GM12892 (cell line): ENCODE results near the gene DOCK2.
A peak's percentile ranks its signal among the peaks of the same experiment; 100 is the strongest.
"Not testable (repeated sequence)": the region's sequence is repeated elsewhere in the genome, so short reads cannot be mapped to it uniquely, and the experiment has no call there.

Experiments
- DNase-seq: peaks from one replicate; pipeline ENCODE4 v3.0.0; 2011; ENCODE audit not compliant: insufficient read length
- FAIRE-seq: peaks from 2 replicates; lab custom pipeline; 2011; peaks lifted over from hg19 to GRCh38; lab: Jason Lieb, UNC
- POLR2A ChIP-seq: IDR thresholded peaks from 2 replicates; pipeline ENCODE4 v1.6.1; 2011; ENCODE audit warnings: low read depth, low read length, control low read depth
- POLR2AphosphoS5 ChIP-seq: IDR thresholded peaks from 2 replicates; pipeline ENCODE4 v1.6.1; 2011; ENCODE audit warnings: low read depth, low read length, control low read depth
- TAF1 ChIP-seq: IDR thresholded peaks from 2 replicates; pipeline ENCODE4 v1.6.1; 2011; ENCODE audit warnings: low read depth, mild to moderate bottlenecking, control low read depth, low read length, borderline replicate concordance

The DOCK2 gene

GRCh38 chr5:169805937-169806700 is 169.0 kb downstream of the DOCK2 start:
- DNase-seq (peak; percentile 15), FAIRE-seq (peak; percentile 30)
- TF ChIP-seq POLR2AphosphoS5 (no peak), POLR2A (no peak; the same call in 1 of the 2 replicates), TAF1 (no peak)

- FAIRE-seq (no peak), DNase-seq (no peak)
Observed at GRCh38 chr5:169808118-169808581, 171.1 kb downstream of the DOCK2 start.

GRCh38 chr5:169808880-169809279 is 171.8 kb downstream of the DOCK2 start:
- not testable (repeated sequence) for FAIRE-seq, DNase-seq

More at GRCh38 chr5:169808118-169808581, 171.1 kb downstream of the DOCK2 start:
- TF ChIP-seq TAF1 (no peak), POLR2AphosphoS5 (no peak), POLR2A (no peak)

GRCh38 chr5:169809281-169809680 is 172.2 kb downstream of the DOCK2 start:
- FAIRE-seq: no peak

GRCh38 chr5:169810524-169810923 is 173.4 kb downstream of the DOCK2 start:
- TF ChIP-seq POLR2AphosphoS5 (no peak), POLR2A (no peak), TAF1 (no peak)
- FAIRE-seq: no peak

More at GRCh38 chr5:169809281-169809680, 172.2 kb downstream of the DOCK2 start:
- no peak for DNase-seq
- TF ChIP-seq POLR2AphosphoS5 (no peak), TAF1 (no peak), POLR2A (no peak)

GRCh38 chr5:169811023-169811422 is 173.9 kb downstream of the DOCK2 start:
- no peak for DNase-seq
- TF ChIP-seq POLR2A: no peak
- no peak for TF ChIP-seq POLR2AphosphoS5
- TF ChIP-seq TAF1: no peak
- FAIRE-seq: no peak

More at GRCh38 chr5:169810524-169810923, 173.4 kb downstream of the DOCK2 start:
- no peak for DNase-seq

GRCh38 chr5:169811680-169812079 is 174.6 kb downstream of the DOCK2 start:
- no peak for TF ChIP-seq POLR2A
- no peak for TF ChIP-seq TAF1
- TF ChIP-seq POLR2AphosphoS5: no peak
- FAIRE-seq (no peak), DNase-seq (no peak)

GRCh38 chr5:169812786-169813185 is 175.7 kb downstream of the DOCK2 start:
- DNase-seq (no peak), FAIRE-seq (no peak)
- no peak for TF ChIP-seq POLR2A
- TF ChIP-seq POLR2AphosphoS5: no peak
- no peak for TF ChIP-seq TAF1

- TF ChIP-seq POLR2AphosphoS5 (no peak), TAF1 (no peak), POLR2A (no peak)
- no peak for DNase-seq
- no peak for FAIRE-seq
Observed at GRCh38 chr5:169814045-169814444, 177.0 kb downstream of the DOCK2 start.

GRCh38 chr5:169814522-169814921 is 177.4 kb downstream of the DOCK2 start:
- DNase-seq: no peak
- no peak for FAIRE-seq
- TF ChIP-seq POLR2AphosphoS5 (no peak), TAF1 (no peak), POLR2A (no peak)

- TF ChIP-seq POLR2AphosphoS5 (no peak), TAF1 (no peak), POLR2A (no peak)
- FAIRE-seq (no peak), DNase-seq (no peak)
Observed at GRCh38 chr5:169817031-169817430, 180.0 kb downstream of the DOCK2 start.

GRCh38 chr5:169826618-169827017 is 189.5 kb downstream of the DOCK2 start:
- TF ChIP-seq TAF1 (no peak), POLR2AphosphoS5 (no peak), POLR2A (no peak)
- DNase-seq (no peak), FAIRE-seq (no peak)
